Trophoblast cell (in vitro differentiated cells and primary cell): ENCODE results near the gene ZRSR2.

Experiments
- DNase-seq, 2 donors: peaks; one replicate each; pipeline ENCODE4 v3.0.0-alpha.2; 2016
- H2AFZ ChIP-seq: 2 replicates; pipeline ENCODE4 v1.6.1; 2013; ENCODE audit warnings: low read length, moderate library complexity, mild to moderate bottlenecking; ENCODE audit not compliant: insufficient read depth, poor library complexity
- H2AK5ac ChIP-seq: 2 replicates; pipeline ENCODE4 v1.6.1; 2013; ENCODE audit warnings: mild to moderate bottlenecking, low read length
- H2BK120ac ChIP-seq: 2 replicates; pipeline ENCODE4 v1.6.1; 2013; ENCODE audit warnings: low read length, mild to moderate bottlenecking, moderate library complexity; ENCODE audit not compliant: insufficient read depth, poor library complexity
- H2BK12ac ChIP-seq: 2 replicates; pipeline ENCODE4 v1.6.1; 2013; ENCODE audit warnings: mild to moderate bottlenecking, low read length, moderate library complexity
- H2BK5ac ChIP-seq: 2 replicates; pipeline ENCODE4 v1.6.1; 2013; ENCODE audit warnings: low read length, low read depth, moderate library complexity, mild to moderate bottlenecking; ENCODE audit not compliant: poor library complexity
- H3K14ac ChIP-seq: 2 replicates; pipeline ENCODE4 v1.6.1; 2013; ENCODE audit warnings: mild to moderate bottlenecking, low read length
- H3K18ac ChIP-seq: 2 replicates; pipeline ENCODE4 v1.6.1; 2013; ENCODE audit warnings: mild to moderate bottlenecking, low read length
- H3K23ac ChIP-seq: 2 replicates; pipeline ENCODE4 v1.6.1; 2013; ENCODE audit warnings: low read length
- H3K27ac ChIP-seq: 2 replicates; pipeline ENCODE4 v1.5.1; 2013; ENCODE audit warnings: low read depth, mild to moderate bottlenecking, inconsistent platforms, low read length, moderate library complexity
- H3K27me3 ChIP-seq: 2 replicates; pipeline ENCODE4 v1.6.1; 2013; ENCODE audit warnings: inconsistent platforms, mild to moderate bottlenecking, low read length, moderate library complexity; ENCODE audit not compliant: insufficient read depth
- H3K36me3 ChIP-seq, 2 experiments: 1 replicate in 1 of 2; 2 replicates in 1 of 2; pipeline ENCODE4 v1.6.1; 2013; ENCODE audit warnings: low read length in 2 of 2, mild to moderate bottlenecking in 2 of 2, moderate library complexity in 1 of 2; ENCODE audit not compliant: insufficient read depth in 2 of 2, control insufficient read depth in 1 of 2
- H3K4ac ChIP-seq: 2 replicates; pipeline ENCODE4 v1.6.1; 2013; ENCODE audit warnings: low read depth, mild to moderate bottlenecking, low read length, moderate library complexity
- H3K4me1 ChIP-seq, 2 experiments: 1 replicate in 1 of 2; 2 replicates in 1 of 2; pipeline ENCODE4 v1.6.1; 2013; ENCODE audit warnings: low read length in 2 of 2, mild to moderate bottlenecking in 2 of 2, moderate library complexity in 1 of 2; ENCODE audit not compliant: insufficient read depth in 2 of 2, control insufficient read depth in 1 of 2
- H3K4me2 ChIP-seq: 2 replicates; pipeline ENCODE4 v1.6.1; 2013; ENCODE audit warnings: inconsistent platforms, mild to moderate bottlenecking, low read length, moderate library complexity
- H3K4me3 ChIP-seq: 2 replicates; pipeline ENCODE4 v1.5.1; 2013; ENCODE audit warnings: mild to moderate bottlenecking, low read depth, low read length, inconsistent platforms
- H3K79me1 ChIP-seq: one replicate; pipeline ENCODE4 v1.6.1; 2013; ENCODE audit warnings: low read length
- H3K79me2 ChIP-seq: 2 replicates; pipeline ENCODE4 v1.6.1; 2013; ENCODE audit warnings: low read length, mild to moderate bottlenecking; ENCODE audit not compliant: control insufficient read depth, insufficient read depth, poor library complexity
- H3K9ac ChIP-seq: 2 replicates; pipeline ENCODE4 v1.6.1; 2013; ENCODE audit warnings: mild to moderate bottlenecking, low read length
- H3K9me3 ChIP-seq: 2 replicates; pipeline ENCODE4 v1.6.1; 2013; ENCODE audit warnings: low read depth, mild to moderate bottlenecking, control low read depth, inconsistent platforms, low read length; ENCODE audit not compliant: insufficient read depth
- H4K12ac ChIP-seq: 2 replicates; pipeline ENCODE4 v1.6.1; 2013; ENCODE audit warnings: low read depth, mild to moderate bottlenecking, low read length, moderate library complexity
- H4K8ac ChIP-seq: 2 replicates; pipeline ENCODE4 v1.6.1; 2013; ENCODE audit warnings: low read depth, mild to moderate bottlenecking, low read length, moderate library complexity
- H4K91ac ChIP-seq: one replicate; pipeline ENCODE4 v1.6.1; 2013; ENCODE audit warnings: low read depth, mild to moderate bottlenecking, low read length, moderate library complexity
- WGBS: extraction: QIAGEN DNeasy Blood & Tissue Kit; methylation state at CpG from one replicate; pipeline ENCODE4 v1.1.7; 2013; ENCODE audit warnings: missing lambda C conversion rate; ENCODE audit not compliant: insufficient read length, insufficient coverage; ENCODE audit errors: extremely low coverage; 5-methylcytosine and 5-hydroxymethylcytosine counted together

The ZRSR2 gene

GRCh38 chrX:15843960-15844359 is 53.7 kb downstream of the ZRSR2 start:
- no peaks in the 10 kb centered on the region for H3K79me1 ChIP-seq

GRCh38 chrX:15848576-15848975 is 58.3 kb downstream of the ZRSR2 start:
- H3K9me3 ChIP-seq = no peaks in the 10 kb centered on the region
- no peak overlapping the region for H3K4me2 ChIP-seq
- H4K12ac ChIP-seq = no peak overlapping the region
- no peak overlapping the region for H2BK12ac ChIP-seq
- DNase-seq = no peak
- no peak overlapping the region for H3K23ac ChIP-seq
- WGBS = no CpG with 5 or more reads among the region's 1 CpG
- no peak overlapping the region for H2BK120ac ChIP-seq
- H3K18ac ChIP-seq = no peak overlapping the region
- H3K4me1 ChIP-seq = no peaks in the 10 kb centered on the region
- no peak overlapping the region for H3K9ac ChIP-seq
- H2AFZ ChIP-seq = no peak overlapping the region
- no peak overlapping the region for H4K91ac ChIP-seq
- no peak overlapping the region for H2AK5ac ChIP-seq
- H2BK5ac ChIP-seq = no peak overlapping the region
- H3K79me2 ChIP-seq = no peaks in the 10 kb centered on the region
- H3K79me1 ChIP-seq = no peaks in the 10 kb centered on the region
- H3K27ac ChIP-seq = no peak overlapping the region
- H3K27me3 ChIP-seq = no peaks in the 10 kb centered on the region
- no peak overlapping the region for H3K14ac ChIP-seq
- H3K4me3 ChIP-seq = no peak overlapping the region
- H3K4ac ChIP-seq = no peak overlapping the region
- H3K36me3 ChIP-seq = peaks cover 2% of the 10 kb centered on the region in 2 experiments
- no peak overlapping the region for H4K8ac ChIP-seq

More at GRCh38 chrX:15843960-15844359, 53.7 kb downstream of the ZRSR2 start:
- H3K9ac ChIP-seq = no peak overlapping the region
- H3K36me3 ChIP-seq = peaks cover 0 to 2% of the 10 kb centered on the region in 2 experiments
- H4K8ac ChIP-seq = no peak overlapping the region
- no peak overlapping the region for H3K4ac ChIP-seq
- no peak overlapping the region for H2AFZ ChIP-seq
- H3K23ac ChIP-seq = no peak overlapping the region
- DNase-seq = no peak
- H4K12ac ChIP-seq = no peak overlapping the region
- no peak overlapping the region for H3K4me3 ChIP-seq
- H2AK5ac ChIP-seq = no peak overlapping the region
- no peak overlapping the region for H3K27ac ChIP-seq
- H2BK5ac ChIP-seq = no peak overlapping the region
- H2BK120ac ChIP-seq = no peak overlapping the region
- H3K4me2 ChIP-seq = no peak overlapping the region
- H3K79me2 ChIP-seq = no peaks in the 10 kb centered on the region
- H3K18ac ChIP-seq = no peak overlapping the region
- H3K9me3 ChIP-seq = no peaks in the 10 kb centered on the region
- H2BK12ac ChIP-seq = no peak overlapping the region
- no peaks in the 10 kb centered on the region for H3K4me1 ChIP-seq
- H4K91ac ChIP-seq = no peak overlapping the region
- H3K27me3 ChIP-seq = no peaks in the 10 kb centered on the region
- H3K14ac ChIP-seq = no peak overlapping the region

GRCh38 chrX:15849555-15849954 is 59.3 kb downstream of the ZRSR2 start:
- Histone ChIP-seq H3K4me1 (no peaks in the 10 kb centered on the region), H3K79me2 (no peaks in the 10 kb centered on the region), H4K91ac (no peak overlapping the region), H2BK120ac (no peak overlapping the region), H2BK5ac (no peak overlapping the region), H4K12ac (no peak overlapping the region), H3K23ac (no peak overlapping the region), H3K27ac (no peak overlapping the region), H3K18ac (no peak overlapping the region), H3K9ac (no peak overlapping the region), H4K8ac (no peak overlapping the region), H2AFZ (no peak overlapping the region), H3K14ac (no peak overlapping the region), H3K27me3 (no peaks in the 10 kb centered on the region), H3K9me3 (no peaks in the 10 kb centered on the region), H3K36me3 (peaks cover 2% of the 10 kb centered on the region in 2 experiments), H2AK5ac (no peak overlapping the region), H3K4me3 (no peak overlapping the region), H3K79me1 (peaks cover 2% of the 10 kb centered on the region), H2BK12ac (no peak overlapping the region), H3K4me2 (no peak overlapping the region), H3K4ac (no peak overlapping the region)
- WGBS = 100% methylated on average over 2 of the region's 5 CpGs
- DNase-seq = no peak

GRCh38 chrX:15853586-15854079 is 63.3 kb downstream of the ZRSR2 start:
- H4K91ac ChIP-seq = no peak overlapping the region
- no peak overlapping the region for H2BK120ac ChIP-seq
- no peak overlapping the region for H2BK5ac ChIP-seq
- H3K23ac ChIP-seq = no peak overlapping the region
- H3K36me3 ChIP-seq = peaks cover 0 to 2% of the 10 kb centered on the region in 2 experiments
- H3K18ac ChIP-seq = no peak overlapping the region
- no peak overlapping the region for H2AFZ ChIP-seq
- peaks cover 8% of the 10 kb centered on the region for H3K79me1 ChIP-seq
- H3K4me1 ChIP-seq = peaks cover 0 to 2% of the 10 kb centered on the region in 2 experiments
- no peak overlapping the region for H4K12ac ChIP-seq
- no CpG with 5 or more reads among the region's 14 CpGs for WGBS
- H3K9ac ChIP-seq = no peak overlapping the region
- no peak overlapping the region for H3K27ac ChIP-seq
- peak overlapping the region; percentile 90 for H3K4me3 ChIP-seq
- H3K9me3 ChIP-seq = no peaks in the 10 kb centered on the region
- no peaks in the 10 kb centered on the region for H3K27me3 ChIP-seq
- no peak overlapping the region for H3K4ac ChIP-seq
- H3K14ac ChIP-seq = no peak overlapping the region
- H4K8ac ChIP-seq = no peak overlapping the region
- H3K4me2 ChIP-seq = peak overlapping the region; percentile 92
- DNase-seq = no peak
- H2BK12ac ChIP-seq = no peak overlapping the region
- no peak overlapping the region for H2AK5ac ChIP-seq
- H3K79me2 ChIP-seq = no peaks in the 10 kb centered on the region
